ENCODE results near the gene MOCS1.
"Not testable (repeated sequence)": the region's sequence is repeated elsewhere in the genome, so short reads cannot be mapped to it uniquely, and the experiment has no call there.

MOCS1 gene

DNA sequence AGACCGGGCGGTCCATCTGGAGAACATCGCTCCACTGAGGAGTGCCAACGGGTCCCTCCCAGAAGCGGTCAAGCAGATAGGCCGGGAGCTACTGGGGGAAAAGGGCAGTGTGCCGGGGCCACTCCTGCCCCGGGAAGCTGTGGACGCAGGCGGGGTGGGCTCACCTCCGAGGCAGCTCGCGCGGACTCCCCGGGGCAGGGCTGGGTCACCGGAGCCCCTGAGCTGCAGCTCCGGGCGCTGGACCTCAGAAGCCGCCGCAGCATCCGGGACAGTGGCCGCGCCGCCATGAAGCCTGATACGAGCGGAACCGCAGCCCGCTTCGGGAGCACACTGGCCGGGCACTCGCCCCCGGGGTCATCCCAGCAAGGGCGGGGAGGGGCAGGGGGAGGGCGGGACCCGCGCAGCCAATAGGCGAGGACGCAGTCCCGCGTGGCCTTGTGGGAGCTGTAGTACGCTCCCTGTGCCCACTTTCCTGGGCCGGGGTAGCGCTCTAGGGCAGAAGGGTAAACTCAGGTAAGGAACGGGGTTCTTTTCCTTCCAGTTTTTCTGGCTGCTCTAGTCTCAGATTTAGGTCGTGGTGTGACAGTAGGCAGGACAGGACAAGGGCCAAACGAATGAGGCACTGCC, at the start of gene MOCS1:
MOCS1 (minus strand) TSS at position 332 of the 627 bp plus-strand sequence; CDS start at position 287, 45 bp downstream.
- DNase-seq, result peak; percentile 27 to 59

DNA sequence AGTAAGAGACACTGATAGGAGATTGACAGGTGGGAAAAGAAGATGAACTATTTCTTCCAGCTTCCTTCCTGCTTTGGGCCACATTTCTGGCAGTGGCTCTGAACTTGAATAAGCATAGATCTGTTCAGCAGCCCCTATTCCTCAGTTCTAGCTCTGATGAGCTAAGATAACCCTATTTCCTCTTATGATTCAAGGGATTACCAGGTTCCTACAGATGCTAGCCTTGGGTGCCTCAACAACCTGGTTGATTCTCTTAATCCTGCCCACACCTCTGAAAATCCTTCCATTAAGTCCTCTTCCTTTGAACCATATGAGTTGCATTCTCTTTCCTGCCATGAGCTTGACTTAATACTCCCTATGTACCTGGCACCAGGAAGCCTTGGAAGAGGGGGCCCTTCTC, 49.8 kb upstream of the MOCS1 start:
- DNase-seq, result no peak

DNA sequence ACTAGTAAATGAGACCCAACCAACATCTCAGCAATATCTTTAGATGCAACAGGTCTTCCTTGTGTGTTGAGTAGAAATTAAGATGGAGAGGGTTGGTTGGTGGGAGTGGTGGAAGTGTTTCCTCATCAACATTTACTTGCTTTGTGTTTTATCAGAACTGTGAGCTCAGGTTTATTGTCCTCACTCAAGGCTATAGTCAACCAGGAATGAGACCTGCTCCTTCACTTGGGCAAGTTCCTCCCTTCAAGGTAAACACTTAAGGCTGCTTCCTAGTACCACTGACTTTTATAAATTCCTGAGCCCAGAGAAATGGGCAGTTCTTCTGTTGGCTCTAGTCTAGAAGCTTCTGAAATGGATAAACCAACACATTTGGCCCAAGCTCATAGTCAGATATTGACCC, 48.9 kb upstream of the MOCS1 start:
- no peak for DNase-seq

DNA sequence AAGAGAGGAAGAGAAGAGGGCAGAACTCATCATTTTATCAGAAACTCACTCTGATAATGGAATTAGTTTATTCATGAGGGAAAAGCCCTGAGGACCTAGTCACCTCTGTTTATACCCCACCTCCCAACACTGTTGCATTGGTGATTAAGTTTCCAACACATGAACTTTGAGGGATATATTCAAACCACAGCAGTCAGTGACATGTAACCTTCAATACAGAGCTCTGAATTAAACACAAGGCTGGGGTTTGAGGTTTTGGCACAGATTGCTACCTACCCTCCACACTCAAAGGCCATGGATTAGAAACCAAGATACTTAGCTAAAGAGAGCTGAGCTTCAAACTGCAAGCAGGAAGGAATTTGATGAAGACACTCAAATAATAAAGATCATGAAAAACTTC, 48.5 kb upstream of the MOCS1 start:
- no peak for DNase-seq

GRCh38 chr6:39980839-39981580, 46.7 kb upstream of the MOCS1 start:
- DNase-seq, result no peak

DNA sequence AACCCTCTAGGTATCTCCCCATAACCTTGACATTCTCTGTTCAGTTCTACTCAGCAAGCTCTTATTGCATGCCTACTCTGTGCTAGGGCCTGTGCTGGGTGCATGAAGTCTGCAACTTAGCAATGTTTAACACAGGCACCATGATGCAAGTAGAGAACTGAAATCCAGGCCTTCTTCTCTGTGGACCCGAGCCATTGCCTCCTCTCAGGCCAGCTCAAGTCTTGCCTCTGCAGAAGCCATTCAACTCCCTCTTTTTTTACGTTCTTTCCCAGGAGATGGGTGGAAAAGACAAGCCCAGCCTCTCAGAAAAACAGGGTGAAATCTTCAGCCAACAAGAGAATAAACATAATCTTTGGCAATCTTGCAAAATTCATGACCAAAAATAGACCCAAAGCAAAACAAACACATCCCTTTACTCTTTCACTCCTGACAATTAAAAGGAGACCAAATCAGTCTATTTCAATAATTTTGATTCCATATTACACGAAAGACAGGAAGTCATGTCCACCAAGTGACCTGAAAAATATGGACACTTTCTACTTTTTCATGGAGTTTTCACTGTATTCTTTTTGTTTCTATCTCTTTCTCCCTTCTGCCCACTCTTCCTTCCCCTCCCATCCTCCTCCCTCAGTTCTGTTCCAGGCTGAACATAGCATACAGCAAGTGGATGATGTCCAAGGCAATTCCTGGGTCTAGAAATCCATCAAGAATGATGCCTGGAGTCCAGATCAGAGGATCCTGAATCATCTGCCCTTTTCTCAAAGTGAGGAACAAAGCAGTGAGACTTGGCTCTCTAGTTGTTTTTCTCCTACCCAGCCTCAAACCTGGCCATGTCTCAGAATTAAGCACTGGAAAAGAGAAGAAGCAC, 45.4 kb upstream of the MOCS1 start:
- DNase-seq, result no peak

- DNase-seq, result no peak
These were observed 44.0 kb upstream of the MOCS1 start for GRCh38 chr6:39978240-39978639.

- no peak for DNase-seq
These were observed 39.4 kb upstream of the MOCS1 start for GRCh38 chr6:39973661-39974060.

- not testable (repeated sequence) for DNase-seq
These were observed 38.5 kb upstream of the MOCS1 start for GRCh38 chr6:39972717-39973116.

DNA sequence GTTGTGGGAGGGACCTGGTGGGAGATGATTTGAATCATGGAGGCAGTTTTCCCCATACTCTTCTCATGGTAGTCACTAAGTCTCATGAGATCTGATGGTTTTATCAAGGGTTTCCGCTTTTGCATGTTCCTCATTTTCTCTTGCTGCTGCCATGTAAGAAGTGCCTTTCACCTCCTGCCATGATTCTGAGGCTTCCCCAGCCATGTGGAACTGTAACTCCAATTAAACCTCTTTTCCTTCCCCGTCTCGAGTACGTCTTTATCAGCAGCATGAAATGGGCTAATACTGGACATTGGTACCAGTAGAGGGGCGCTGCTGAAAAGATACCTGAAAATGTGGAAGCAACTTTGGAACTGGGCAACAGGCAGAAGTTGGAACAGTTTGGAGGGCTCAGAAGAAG, 36.9 kb upstream of the MOCS1 start:
- DNase-seq, result not testable (repeated sequence)

GRCh38 chr6:39965751-39966150, 31.5 kb upstream of the MOCS1 start:
- DNase-seq, result no peak

DNA sequence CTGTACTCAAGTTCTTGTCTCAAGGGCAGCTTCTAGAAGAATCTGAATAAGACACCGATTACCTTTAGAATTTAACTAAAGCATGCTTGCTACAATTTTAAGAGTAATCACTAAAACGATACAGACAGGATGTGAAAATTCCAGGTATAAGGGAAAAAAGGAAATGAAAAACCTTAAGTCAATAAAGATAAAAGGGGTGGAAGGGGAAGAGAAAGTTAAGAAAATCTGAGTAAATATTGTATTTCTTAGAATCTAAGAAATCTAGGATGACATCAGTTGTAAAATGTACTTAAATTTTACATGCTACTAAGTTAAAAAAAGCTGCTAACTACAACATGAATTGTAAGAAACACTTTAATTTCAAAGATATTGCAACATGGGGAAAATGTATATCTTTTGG, 30.3 kb upstream of the MOCS1 start:
- DNase-seq, result no peak

- no peak for DNase-seq
These were observed 29.8 kb upstream of the MOCS1 start for GRCh38 chr6:39964094-39964493.

DNA sequence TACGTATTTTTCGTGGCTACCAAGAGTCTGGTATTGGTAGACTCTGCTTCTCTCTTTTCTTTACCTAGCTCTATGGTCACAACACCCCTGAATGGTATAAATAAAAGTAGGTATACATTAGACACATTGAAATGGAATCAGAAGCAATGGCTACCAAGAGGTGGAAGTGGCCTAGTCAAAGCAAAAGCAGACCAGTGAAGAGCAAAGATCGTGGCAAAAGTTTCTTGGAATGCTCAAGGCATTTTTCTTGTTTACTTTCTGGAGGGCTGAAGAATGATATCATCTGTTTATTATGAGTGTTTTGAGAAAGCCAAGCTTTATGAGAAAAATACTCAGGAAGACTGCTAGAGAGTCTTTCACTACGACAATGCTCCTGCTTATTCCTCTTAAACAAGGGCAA, 28.6 kb upstream of the MOCS1 start:
- DNase-seq, result no peak

DNA sequence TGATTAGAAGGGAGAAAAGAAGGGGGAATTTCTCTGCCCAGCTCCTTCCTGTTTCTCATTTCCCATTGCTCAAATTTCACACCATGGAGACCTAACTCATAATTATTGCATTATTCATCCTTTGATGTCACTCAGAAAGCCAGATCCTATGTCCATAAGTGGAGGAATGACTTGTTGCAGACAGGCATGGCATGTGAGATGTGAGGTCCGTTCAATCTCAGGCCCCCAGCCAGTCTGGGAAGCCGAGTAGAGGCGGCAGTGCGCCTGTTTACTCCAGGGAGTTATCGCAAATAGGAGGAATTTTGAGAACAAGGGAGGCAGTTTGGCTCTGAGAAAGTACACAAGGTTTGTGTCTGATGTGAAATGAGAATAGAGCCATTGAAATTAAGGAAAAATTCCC, 26.9 kb upstream of the MOCS1 start:
- DNase-seq, result no peak

- DNase-seq, result no peak
These were observed 24.7 kb upstream of the MOCS1 start for GRCh38 chr6:39958947-39959346.

- DNase-seq, result no peak
These were observed 22.7 kb upstream of the MOCS1 start for GRCh38 chr6:39956936-39957335.

DNA sequence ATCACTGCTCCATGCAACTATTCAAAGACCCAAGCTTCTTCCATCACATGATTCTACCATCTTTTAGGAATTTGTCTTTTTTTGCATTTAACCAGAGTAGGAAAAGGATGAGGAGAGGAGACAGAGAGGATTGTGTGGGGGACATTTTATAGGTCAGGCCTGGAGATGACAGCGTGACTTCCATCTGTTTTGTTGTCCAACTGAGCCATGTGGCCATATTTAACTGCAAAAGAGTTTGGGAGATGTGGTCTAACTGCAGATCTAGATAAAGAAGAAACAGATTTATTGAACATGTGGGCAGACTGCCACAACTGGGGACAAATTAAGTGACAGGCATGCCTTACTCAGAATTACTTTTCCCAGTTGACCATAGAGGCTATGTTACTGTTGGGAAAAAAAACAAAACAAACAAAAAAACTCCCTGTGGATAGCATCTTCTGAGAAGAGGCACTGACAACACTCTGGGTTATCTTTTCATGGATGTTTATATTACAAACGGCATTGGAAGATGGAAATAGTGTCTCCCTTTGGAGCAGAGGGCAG, 18.9 kb upstream of the MOCS1 start:
- DNase-seq, result no peak

DNA sequence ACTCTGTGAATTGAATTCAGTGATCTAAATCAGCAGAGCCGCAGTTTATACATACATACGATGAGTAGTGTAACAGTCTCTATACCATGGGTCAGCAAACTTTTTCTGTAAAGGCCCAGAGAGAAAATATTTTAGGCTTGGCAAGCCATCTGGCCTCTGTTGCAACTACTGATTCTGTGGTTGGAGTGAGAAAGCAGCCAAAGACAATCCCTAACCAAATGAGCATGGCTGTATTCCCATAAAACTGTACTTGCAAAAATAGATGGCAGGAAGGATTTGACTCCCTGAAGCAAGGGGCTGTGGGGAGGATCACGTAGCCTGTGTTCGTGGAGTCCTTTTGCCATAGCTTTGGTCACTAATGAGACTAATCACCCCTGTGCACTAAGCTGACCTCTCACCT, 17.9 kb upstream of the MOCS1 start:
- DNase-seq, result no peak

DNA sequence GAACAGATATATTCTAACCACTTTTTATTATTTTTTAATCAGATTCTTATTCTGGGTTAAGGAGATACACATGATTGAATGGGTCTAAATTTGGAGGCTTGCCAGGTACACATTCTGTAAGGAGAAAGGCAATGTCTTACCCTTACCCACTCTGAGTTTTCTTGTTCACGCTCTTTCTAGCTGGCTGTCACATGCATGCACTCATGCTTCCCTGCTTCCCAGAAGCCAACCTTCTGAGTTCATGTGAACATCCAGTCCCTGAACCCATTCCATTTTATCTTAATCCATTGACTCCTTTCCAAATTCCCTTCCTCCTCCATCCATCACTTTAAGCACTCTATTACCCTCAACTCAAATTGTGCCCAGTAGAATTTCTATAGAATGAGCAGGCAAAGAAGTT, 17.5 kb upstream of the MOCS1 start:
- DNase-seq, result no peak

- DNase-seq, result no peak
These were observed 16.9 kb upstream of the MOCS1 start for GRCh38 chr6:39951191-39951590.

- DNase-seq, result no peak
These were observed 16.0 kb upstream of the MOCS1 start for GRCh38 chr6:39950125-39950720.

- no peak for DNase-seq
These were observed 14.0 kb upstream of the MOCS1 start for GRCh38 chr6:39948199-39948791.
